Activated CD8-positive, alpha-beta memory T cell treated with anti-CD3 and anti-CD28 coated beads, Interleukin-2, amount 50 U/mL, for 1 hour (primary cell): Measurements from ENCODE around the gene CEP164.
"Not testable (repeated sequence)": the region's sequence is repeated elsewhere in the genome, so short reads cannot be mapped to it uniquely, and the experiment has no call there.

Experiments used
- DNase-seq: peaks from one replicate; pipeline ENCODE4 v3.0.0-alpha.2; 2020; ENCODE audit errors: extremely low read depth

CEP164 gene

GRCh38 chr11:117441146-117441975 is 113.7 kb downstream of the CEP164 start:
- no peak for DNase-seq

- DNase-seq, result no peak
These were observed 114.6 kb downstream of the CEP164 start for GRCh38 chr11:117442049-117442868.

GRCh38 chr11:117442869-117443239 is 115.2 kb downstream of the CEP164 start:
- DNase-seq, result no peak

GRCh38 chr11:117443266-117444186 is 115.9 kb downstream of the CEP164 start:
- no peak for DNase-seq

GRCh38 chr11:117444256-117444655 is 116.6 kb downstream of the CEP164 start:
- no peak for DNase-seq

- DNase-seq, result no peak
These were observed 117.3 kb downstream of the CEP164 start for GRCh38 chr11:117444711-117445658.

- DNase-seq, result no peak
These were observed 121.5 kb downstream of the CEP164 start for GRCh38 chr11:117449111-117449693.

- DNase-seq, result no peak
These were observed 126.4 kb downstream of the CEP164 start for GRCh38 chr11:117453886-117454563.

GRCh38 chr11:117454564-117454917 is 126.9 kb downstream of the CEP164 start:
- no peak for DNase-seq

- no peak for DNase-seq
These were observed 128.5 kb downstream of the CEP164 start for GRCh38 chr11:117456027-117456720.

- DNase-seq, result not testable (repeated sequence)
These were observed 129.0 kb downstream of the CEP164 start for GRCh38 chr11:117456721-117457029.

GRCh38 chr11:117457031-117457785 is 129.6 kb downstream of the CEP164 start:
- no peak for DNase-seq

- DNase-seq, result no peak
These were observed 130.2 kb downstream of the CEP164 start for GRCh38 chr11:117457835-117458234.

- DNase-seq, result no peak
These were observed 130.8 kb downstream of the CEP164 start for GRCh38 chr11:117458275-117459122.

- no peak for DNase-seq
These were observed 131.7 kb downstream of the CEP164 start for GRCh38 chr11:117459123-117459978.

- no peak for DNase-seq
These were observed 132.3 kb downstream of the CEP164 start for GRCh38 chr11:117459979-117460300.
